Coronary artery (tissue), 2 donors: Measurements from ENCODE around the gene FBXO8.

ENCODE experiments used
- DNase-seq: peaks from one replicate; pipeline ENCODE4 v3.0.0-alpha.2; 2017; ENCODE audit warnings: low spot score
- H3K27ac ChIP-seq, 2 donors: fragments of 200-600 bp; sonication (generic); one replicate each; pipeline ENCODE4 v1.5.1; 2016 to 2019
- H3K4me3 ChIP-seq: fragments of 200-600 bp; sonication (generic); 2 replicates; pipeline ENCODE4 v1.5.1; 2016; ENCODE audit warnings: mild to moderate bottlenecking, moderate library complexity
- TF ChIP-seq, protein P1 (sequence below): fragments of 200-600 bp; sonication (generic); IDR thresholded peaks from one replicate; pipeline ENCODE4 v1.5.1; 2019; ENCODE audit warnings: antibody characterized with exemption

FBXO8 gene

GRCh38 chr4:174228988-174229387 is 54.5 kb downstream of the FBXO8 start:
- no peak for DNase-seq
- Histone ChIP-seq H3K27ac (no peak overlapping the region), H3K4me3 (no peak overlapping the region)
- TF ChIP-seq, protein P1, sequence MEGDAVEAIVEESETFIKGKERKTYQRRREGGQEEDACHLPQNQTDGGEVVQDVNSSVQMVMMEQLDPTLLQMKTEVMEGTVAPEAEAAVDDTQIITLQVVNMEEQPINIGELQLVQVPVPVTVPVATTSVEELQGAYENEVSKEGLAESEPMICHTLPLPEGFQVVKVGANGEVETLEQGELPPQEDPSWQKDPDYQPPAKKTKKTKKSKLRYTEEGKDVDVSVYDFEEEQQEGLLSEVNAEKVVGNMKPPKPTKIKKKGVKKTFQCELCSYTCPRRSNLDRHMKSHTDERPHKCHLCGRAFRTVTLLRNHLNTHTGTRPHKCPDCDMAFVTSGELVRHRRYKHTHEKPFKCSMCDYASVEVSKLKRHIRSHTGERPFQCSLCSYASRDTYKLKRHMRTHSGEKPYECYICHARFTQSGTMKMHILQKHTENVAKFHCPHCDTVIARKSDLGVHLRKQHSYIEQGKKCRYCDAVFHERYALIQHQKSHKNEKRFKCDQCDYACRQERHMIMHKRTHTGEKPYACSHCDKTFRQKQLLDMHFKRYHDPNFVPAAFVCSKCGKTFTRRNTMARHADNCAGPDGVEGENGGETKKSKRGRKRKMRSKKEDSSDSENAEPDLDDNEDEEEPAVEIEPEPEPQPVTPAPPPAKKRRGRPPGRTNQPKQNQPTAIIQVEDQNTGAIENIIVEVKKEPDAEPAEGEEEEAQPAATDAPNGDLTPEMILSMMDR, result no peak

- DNase-seq, result no peak
- TF ChIP-seq, protein P1, result no peak
- no peak overlapping the region for H3K27ac ChIP-seq
- no peak overlapping the region for H3K4me3 ChIP-seq
Observed at GRCh38 chr4:174225349-174226049, 58.0 kb downstream of the FBXO8 start.

DNA sequence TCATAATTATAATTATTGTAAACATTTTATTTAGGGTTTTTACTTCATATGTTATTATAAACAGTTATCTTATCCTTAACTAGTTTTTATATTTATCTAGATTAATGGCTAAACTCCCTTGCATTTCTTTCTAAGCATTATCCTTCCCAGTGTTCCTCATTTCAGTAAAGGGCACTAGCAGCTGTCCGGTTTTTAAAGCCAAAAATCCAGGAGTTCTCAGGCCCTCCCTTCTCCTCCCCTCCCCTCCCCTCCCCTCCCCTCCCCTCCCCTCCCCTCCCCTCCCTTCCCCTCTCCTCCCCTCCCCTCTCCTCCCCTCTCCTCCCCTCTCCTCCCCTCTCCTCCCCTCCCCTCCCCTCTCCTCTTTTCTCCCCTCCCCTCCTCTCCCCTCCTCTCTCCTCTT is 58.9 kb downstream of the FBXO8 start:
- TF ChIP-seq, protein P1, result no peak
- Histone ChIP-seq H3K4me3 (no peak overlapping the region), H3K27ac (no peak overlapping the region)
- DNase-seq, result no peak

DNA sequence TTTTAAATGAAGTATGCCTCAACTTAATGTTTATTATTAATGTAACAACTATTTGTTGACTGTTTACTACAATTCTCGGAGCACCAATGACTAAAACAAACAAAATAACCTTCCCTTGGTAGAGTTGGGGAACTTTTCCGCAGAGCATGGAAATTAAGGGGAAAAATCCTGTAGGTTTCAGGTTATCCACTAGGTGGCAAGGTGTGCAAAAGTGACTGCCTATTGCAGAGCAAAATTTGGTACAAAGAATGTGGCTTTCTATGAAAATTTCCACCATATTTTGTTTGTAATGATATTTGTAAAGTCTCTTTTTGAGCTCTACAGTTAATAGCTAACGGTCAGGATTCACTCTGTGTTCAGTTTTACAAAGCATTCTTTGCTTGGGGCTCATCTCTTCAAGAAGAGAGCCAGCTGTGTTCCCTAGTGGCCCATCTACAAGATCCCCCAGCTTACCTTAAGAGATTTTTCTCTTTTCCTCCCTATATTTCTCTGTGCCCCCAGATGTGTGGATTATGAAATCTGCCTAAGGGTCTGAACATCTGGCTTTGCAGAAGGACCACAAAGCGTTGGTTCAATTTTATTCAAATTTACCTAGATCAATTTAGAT is 61.1 kb downstream of the FBXO8 start:
- no peak for DNase-seq
- H3K4me3 ChIP-seq, result no peak overlapping the region

GRCh38 chr4:174218127-174218790 is 65.2 kb downstream of the FBXO8 start:
- Histone ChIP-seq H3K27ac (peak overlapping the region; percentile 39 to 61), H3K4me3 (peak overlapping the region; percentile 69)
- TF ChIP-seq, protein P1, result no peak
- DNase-seq, result no peak

More for the DNA sequence above, 61.1 kb downstream of the FBXO8 start:
- no peak overlapping the region for H3K27ac ChIP-seq
- TF ChIP-seq, protein P1, result peak; percentile 41

- TF ChIP-seq, protein P1, result no peak
- Histone ChIP-seq H3K27ac (peak overlapping the region; percentile 39 to 61), H3K4me3 (peak overlapping the region; percentile 69)
- no peak for DNase-seq
Observed at GRCh38 chr4:174217273-174218126, 66.0 kb downstream of the FBXO8 start.
